HepG2 (cell line): Measurements from ENCODE around the gene AP2A2. TPM values are rescaled to one million over a fixed set of nuclear protein-coding genes. Genes with fewer than 3 reads are reported as not detected.

Experiments
- ATAC-seq: fragments of 200-7000 bp; cut with Tn5 transposase; 3 replicates; pipeline ENCODE4 v1.9.1; 2020; ENCODE audit warnings: mild to moderate bottlenecking, moderate library complexity
- BruUV-seq: library from RNA; stranded (reverse); fragments of 400-500 nt; replicated peaks from 2 replicates; lab custom pipeline; 2021; lab: Mats Ljungman, UMichigan
- CTCF ChIA-PET: fragments of 300-600 bp; formaldehyde crosslinking; extraction: SDS; loops from one replicate; lab custom pipeline; 2021; ENCODE audit warnings: low total read pairs, inconsistent platforms, low intra/inter-chr PET ratio; lab: Yijun Ruan, JAX
- POLR2A ChIA-PET: fragments of 350-600 bp; sonication (Branson Sonifier 250); formaldehyde crosslinking; loops from one replicate; lab custom pipeline; 2020; ENCODE audit warnings: antibody characterized with exemption, inconsistent platforms; lab: Yijun Ruan, JAX
- DNase-seq: peaks from one replicate; pipeline ENCODE4 v3.0.0-alpha.2; 2015; ENCODE audit warnings: low spot score
- FAIRE-seq: peaks from 3 replicates; lab custom pipeline; 2011; peaks lifted over from hg19 to GRCh38; lab: Jason Lieb, UNC
- H2AFZ ChIP-seq: one replicate; pipeline ENCODE4 v1.6.1; 2011; ENCODE audit warnings: low read length, inconsistent platforms
- H3K27ac ChIP-seq: fragments of 300-600 bp; 3 replicates; pipeline ENCODE4 v1.8.0; 2011; ENCODE audit warnings: mixed run types, mild to moderate bottlenecking, mixed read lengths, low read length, inconsistent platforms; ENCODE audit not compliant: insufficient read depth; ENCODE audit errors: extremely low read length
- H3K27me3 ChIP-seq, 2 experiments: fragments of 200-600 bp in 1 of 2; 2 replicates in 1 of 2; 3 replicates in 1 of 2; pipeline versions ENCODE4 v1.6.0 to v1.8.0; 2011; ENCODE audit warnings: low read length in 2 of 2, mild to moderate bottlenecking in 2 of 2, moderate library complexity in 2 of 2, inconsistent platforms in 1 of 2; ENCODE audit not compliant: insufficient read depth in 2 of 2, control insufficient read depth in 1 of 2
- H3K36me3 ChIP-seq, 2 experiments: fragments of 200-600 bp in 1 of 2; replicated peaks in 1 of 2; 2 replicates in 1 of 2; 3 replicates in 1 of 2; pipeline versions ENCODE4 v1.5.1 to v1.8.0; 2011; ENCODE audit warnings: low read length in 2 of 2, inconsistent platforms in 1 of 2; ENCODE audit not compliant: insufficient read depth in 2 of 2, control insufficient read depth in 1 of 2
- H3K4me1 ChIP-seq: 2 replicates; pipeline ENCODE4 v1.5.1; 2012; ENCODE audit warnings: low read length, inconsistent platforms; ENCODE audit not compliant: insufficient read depth
- H3K4me2 ChIP-seq: 2 replicates; pipeline ENCODE4 v1.6.0; 2011; ENCODE audit warnings: low read depth, low read length, inconsistent platforms
- H3K4me3 ChIP-seq, 3 experiments: fragments of 200-600 bp in 1 of 3; sonication (generic), shearing (Covaris generic) in 1 of 3; replicated peaks in 1 of 3; 2 replicates each; pipeline ENCODE4 v1.5.1; 2011 to 2016; ENCODE audit warnings: low read length in 3 of 3, inconsistent platforms in 2 of 3, low read depth in 2 of 3, mild to moderate bottlenecking in 2 of 3, control low read depth in 1 of 3, mixed read lengths in 1 of 3; ENCODE audit not compliant: insufficient read depth in 1 of 3
- H3K79me2 ChIP-seq: one replicate; pipeline ENCODE4 v1.6.1; 2011; ENCODE audit warnings: low read length, inconsistent platforms; ENCODE audit not compliant: insufficient read depth
- H3K9ac ChIP-seq: 2 replicates; pipeline ENCODE4 v1.6.0; 2011; ENCODE audit warnings: mild to moderate bottlenecking, low read depth, low read length, inconsistent platforms; ENCODE audit not compliant: insufficient read depth
- H3K9me3 ChIP-seq: 2 replicates; pipeline ENCODE4 v1.5.1; 2012; ENCODE audit warnings: mild to moderate bottlenecking, low read length
- H4K20me1 ChIP-seq: 2 replicates; pipeline ENCODE4 v1.6.0; 2011; ENCODE audit warnings: inconsistent platforms, mild to moderate bottlenecking, low read length, moderate library complexity; ENCODE audit not compliant: insufficient read depth
- AKAP8 ChIP-seq: sonication (generic); formaldehyde crosslinking; IDR thresholded peaks from 2 replicates; pipeline ENCODE4 v1.5.1; 2020; ENCODE audit warnings: mild to moderate bottlenecking, missing genetic modification reagents
- BORCS8-MEF2B ChIP-seq: sonication (generic); formaldehyde crosslinking; IDR thresholded peaks from 2 replicates; pipeline ENCODE4 v1.8.0; 2022; ENCODE audit warnings: mild to moderate bottlenecking, missing genetic modification reagents
- DMAP1 ChIP-seq: IDR thresholded peaks from 2 replicates; pipeline ENCODE4 v1.6.1; 2016
- GATAD2A ChIP-seq: IDR thresholded peaks from 2 replicates; pipeline ENCODE4 v1.6.1; 2016
- ISL2 ChIP-seq: sonication (generic); formaldehyde crosslinking; IDR thresholded peaks from 2 replicates; pipeline ENCODE4 v1.5.0; 2020; ENCODE audit warnings: missing genetic modification reagents
- KAT7 ChIP-seq: IDR thresholded peaks from 2 replicates; pipeline ENCODE4 v1.6.1; 2018; ENCODE audit warnings: borderline replicate concordance, missing compliant biosample characterization
- KMT2A ChIP-seq: sonication (generic); formaldehyde crosslinking; IDR thresholded peaks from 2 replicates; pipeline ENCODE4 v1.4.0; 2020; ENCODE audit warnings: missing genetic modification reagents
- MAZ ChIP-seq, 2 experiments: sonication (generic) in 1 of 2; formaldehyde crosslinking in 1 of 2; IDR thresholded peaks; 2 replicates each; pipeline versions ENCODE4 v1.5.0 to v1.6.1; 2012 to 2020; ENCODE audit warnings: low read depth in 2 of 2, mild to moderate bottlenecking in 2 of 2, borderline replicate concordance in 1 of 2, improper control_type of control experiment in 1 of 2, low read length in 1 of 2, missing genetic modification reagents in 1 of 2, moderate library complexity in 1 of 2
- NFATC3 ChIP-seq: sonication (generic); formaldehyde crosslinking; IDR thresholded peaks from 2 replicates; pipeline ENCODE4 v1.5.1; 2020; ENCODE audit warnings: mild to moderate bottlenecking, missing genetic modification reagents
- RXRA ChIP-seq: sonication (generic); formaldehyde crosslinking; IDR thresholded peaks from 2 replicates; pipeline ENCODE4 v1.5.1; 2020; ENCODE audit warnings: missing genetic modification reagents
- ZBTB3 ChIP-seq: sonication (generic); formaldehyde crosslinking; IDR thresholded peaks from 2 replicates; pipeline ENCODE4 v1.4.0; 2020; ENCODE audit warnings: low read depth, mild to moderate bottlenecking, moderate library complexity, missing genetic modification reagents, borderline replicate concordance
- ZEB1 ChIP-seq: IDR thresholded peaks from 2 replicates; pipeline ENCODE4 v1.6.1; 2012; ENCODE audit warnings: mild to moderate bottlenecking, low read depth, inconsistent platforms; ENCODE audit not compliant: insufficient replicate concordance
- ZFP1 ChIP-seq: IDR thresholded peaks from 2 replicates; pipeline ENCODE4 v1.6.1; 2016
- ZKSCAN1 ChIP-seq: fragments of 150-350 bp; IDR thresholded peaks from 2 replicates; pipeline ENCODE4 v1.6.1; 2014; ENCODE audit warnings: low read length
- ZNF101 ChIP-seq: sonication (generic); formaldehyde crosslinking; IDR thresholded peaks from 2 replicates; pipeline ENCODE4 v1.4.0; 2020; ENCODE audit warnings: mild to moderate bottlenecking, low read depth, missing genetic modification reagents, borderline replicate concordance
- ZNF564 ChIP-seq: sonication (generic); formaldehyde crosslinking; IDR thresholded peaks from 2 replicates; pipeline ENCODE4 v1.8.1; 2023; ENCODE audit warnings: mild to moderate bottlenecking, missing genetic modification reagents
- ZNF761 ChIP-seq: sonication (generic); formaldehyde crosslinking; conservative IDR thresholded peaks from 2 replicates; pipeline ENCODE4 v1.4.0; 2020; ENCODE audit warnings: mild to moderate bottlenecking, missing genetic modification reagents
- ZNF777 ChIP-seq: sonication (generic); formaldehyde crosslinking; IDR thresholded peaks from 2 replicates; pipeline ENCODE4 v1.4.0; 2020; ENCODE audit warnings: missing genetic modification reagents
- ZNF790 ChIP-seq: sonication (generic); formaldehyde crosslinking; IDR thresholded peaks from 2 replicates; pipeline ENCODE4 v1.8.0; 2022; ENCODE audit warnings: missing genetic modification reagents, mild to moderate bottlenecking, borderline replicate concordance
- WGBS: methylation state at CpG from one replicate; pipeline ENCODE4 v1.1.6; 2017; ENCODE audit warnings: low lambda C conversion rate; 5-methylcytosine and 5-hydroxymethylcytosine counted together
- in situ Hi-C: cut with HindIII; loops from 2 replicates; pipeline ENCODE4 v1.10.0; 2017; ENCODE audit warnings: low pct_unique_long_range_greater_than_20kb; ENCODE audit not compliant: extremely low pct_ligation_motif_present
- intact Hi-C: fragments of 100-400 bp; cut with micrococcal nuclease; formaldehyde crosslinking; loops from one replicate; pipeline ENCODE4 v1.10.0; 2022; ENCODE audit not compliant: unreplicated experiment
- polyA plus RNA-seq, 8 experiments: library from polyadenylated mRNA; depleted of rRNA in 3 of 8; stranded (reverse) in 7 of 8; unstranded in 1 of 8; fragments of >200 nt; fragmentation: Illumina TruSeq in 4 of 8; extraction: Trizol in 4 of 8; gene quantifications; 2 replicates each; pipeline versions ENCODE4 v1.2.1 to v1.2.3, GENCODE V29; 2011 to 2016; ENCODE audit warnings: low read depth in 4 of 8, missing spikeins in 1 of 8, mixed read lengths in 1 of 8; ENCODE audit not compliant: insufficient read depth in 1 of 8
- total RNA-seq, 5 experiments: library from RNA; depleted of rRNA; stranded (reverse); fragments of >200 nt; fragmentation: Illumina TruSeq; extraction: Trizol; gene quantifications; 2 replicates each; pipeline ENCODE4 v1.2.3, GENCODE V29; 2016; ENCODE audit warnings: low read depth in 1 of 5
- TF ChIP-seq, protein P1 (sequence below): sonication (generic); formaldehyde crosslinking; IDR thresholded peaks from 2 replicates; pipeline ENCODE4 v1.8.1; 2022; ENCODE audit warnings: mild to moderate bottlenecking, missing genetic modification reagents
- TF ChIP-seq, protein P2 (sequence below): sonication (generic); formaldehyde crosslinking; IDR thresholded peaks from 2 replicates; pipeline ENCODE4 v1.4.0; 2020; ENCODE audit warnings: missing genetic modification reagents
- TF ChIP-seq, protein P3 (sequence below): sonication (generic); formaldehyde crosslinking; IDR thresholded peaks from 2 replicates; pipeline ENCODE4 v1.4.0; 2020; ENCODE audit warnings: missing genetic modification reagents

The AP2A2 gene
- total and polyA plus RNA-seq, 2 of the 13 experiments (the other 11 are each of a cell fraction or from before 2014, with no cell fraction given), result 25.7 to 75.7 TPM

DNA sequence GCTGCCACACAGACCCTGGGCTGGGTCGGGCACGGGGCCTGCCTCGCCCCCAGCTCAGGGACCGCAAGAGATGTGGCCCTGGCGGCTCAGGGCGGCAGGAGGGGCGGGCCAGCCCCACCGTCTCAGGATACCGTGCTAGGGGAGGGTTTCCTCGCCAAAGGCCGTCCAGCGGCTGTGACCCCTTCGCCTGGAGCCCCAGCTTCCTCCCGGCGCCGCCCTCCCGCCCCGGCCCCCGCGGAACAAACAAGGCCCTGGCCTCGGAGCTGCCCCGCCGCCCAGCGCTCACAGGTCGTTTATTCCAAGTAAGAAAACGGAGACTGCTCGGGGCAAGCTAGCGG is 543 bp upstream of the AP2A2 start (continued):
- no peak for TF ChIP-seq KMT2A (CRISPR knock-in tag)
- TF ChIP-seq ZNF761 (CRISPR knock-in tag), result no peak
- TF ChIP-seq RXRA (CRISPR knock-in tag), result peak; percentile 20; the same call in 1 of the 2 replicates
- TF ChIP-seq ZKSCAN1, result no peak
- peak; percentile 22; the same call in 1 of the 2 replicates for TF ChIP-seq AKAP8
- no peak for TF ChIP-seq BORCS8-MEF2B (CRISPR knock-in tag)
- TF ChIP-seq ZFP1 (CRISPR knock-in tag), result no peak
- TF ChIP-seq ZNF564 (CRISPR knock-in tag), result no peak
- TF ChIP-seq ISL2 (CRISPR knock-in tag), result 0 out of 2 replicates have a peak, but pooled peaks have one; percentile 49
- no peak for TF ChIP-seq ZNF101
- no peak for TF ChIP-seq ZBTB3 (CRISPR knock-in tag)
- no peak for TF ChIP-seq KAT7

DNA sequence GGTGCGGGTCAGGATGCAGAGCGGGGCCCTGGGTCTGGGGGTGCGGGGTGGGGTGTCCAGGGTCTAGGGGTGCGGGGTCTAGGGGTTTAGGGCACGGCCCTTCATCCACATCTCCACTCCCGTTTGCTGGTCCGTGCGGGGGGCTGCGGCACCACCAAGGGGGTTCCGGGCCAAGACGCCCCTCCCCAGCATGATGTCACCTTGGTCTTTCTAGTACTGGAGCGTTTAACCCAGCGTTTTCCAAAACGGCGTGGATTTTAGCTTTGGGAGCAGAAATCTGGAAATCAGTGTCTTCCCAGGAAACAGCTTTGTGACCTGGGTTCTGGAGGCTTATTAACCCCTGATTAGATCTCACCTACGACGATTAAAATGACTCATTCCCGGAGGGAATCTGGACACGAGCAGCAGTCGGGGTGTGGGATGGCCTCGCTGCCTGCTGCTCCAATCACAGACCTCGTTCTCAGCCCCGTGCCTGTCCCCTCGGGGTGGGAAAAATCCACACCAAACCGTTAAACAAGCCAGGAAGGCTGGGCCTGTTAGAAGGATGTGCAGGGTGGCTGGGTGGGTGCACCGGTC is 759 bp downstream of the AP2A2 start:
- H3K27ac ChIP-seq, result peak overlapping the region; percentile 60
- peaks cover 49% of the 10 kb centered on the region for H3K79me2 ChIP-seq
- FAIRE-seq (no peak), ATAC-seq (no peak), DNase-seq (no peak)
- H3K27me3 ChIP-seq, result no peaks in the 10 kb centered on the region; a peak in 1 of 5 replicates
- TSS peak; percentile 61 for BruUV-seq
- in situ Hi-C loops (no loop called here), intact Hi-C loops (no loop called here)
- H3K9ac ChIP-seq, result peak overlapping the region; percentile 78
- H3K9me3 ChIP-seq, result no peaks in the 10 kb centered on the region
- WGBS, result 11% methylated on average over 7 of the region's 26 CpGs
- peak overlapping the region; percentile 88 for H3K4me2 ChIP-seq
- POLR2A ChIA-PET, result interaction anchor here (0.6 to 4.9 kb wide), 2 partner anchors 10 to 26 kb away, joined by 5 to 37 read pairs; no protein-coding TSS in a partner anchor
- H3K4me1 ChIP-seq, result peaks cover 85% of the 10 kb centered on the region
- CTCF ChIA-PET, result no interaction called here
- H4K20me1 ChIP-seq, result peaks cover 24% of the 10 kb centered on the region
- no peak overlapping the region for H2AFZ ChIP-seq
- H3K4me3 ChIP-seq, result peak overlapping the region; percentile 75 to 84 (median 79)
- peaks cover 6 to 10% of the 10 kb centered on the region in 2 experiments; a peak in 4 of 5 replicates for H3K36me3 ChIP-seq
- TF ChIP-seq ZNF777 (CRISPR knock-in tag), result no peak
- 0 out of 2 replicates have a peak, but pooled peaks have one; percentile 12 for TF ChIP-seq ZNF790
- TF ChIP-seq GATAD2A (CRISPR knock-in tag), result 0 out of 2 replicates have a peak, but pooled peaks have one; percentile 25
- TF ChIP-seq, protein P1, sequence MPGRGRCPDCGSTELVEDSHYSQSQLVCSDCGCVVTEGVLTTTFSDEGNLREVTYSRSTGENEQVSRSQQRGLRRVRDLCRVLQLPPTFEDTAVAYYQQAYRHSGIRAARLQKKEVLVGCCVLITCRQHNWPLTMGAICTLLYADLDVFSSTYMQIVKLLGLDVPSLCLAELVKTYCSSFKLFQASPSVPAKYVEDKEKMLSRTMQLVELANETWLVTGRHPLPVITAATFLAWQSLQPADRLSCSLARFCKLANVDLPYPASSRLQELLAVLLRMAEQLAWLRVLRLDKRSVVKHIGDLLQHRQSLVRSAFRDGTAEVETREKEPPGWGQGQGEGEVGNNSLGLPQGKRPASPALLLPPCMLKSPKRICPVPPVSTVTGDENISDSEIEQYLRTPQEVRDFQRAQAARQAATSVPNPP (CRISPR knock-in tag), result no peak
- TF ChIP-seq MAZ (IDR thresholded peaks at IDR 0.05; ENCODE audit: borderline replicate concordance, low read depth, low read length), result peak; percentile 18; the same call in 1 of the 2 replicates
- no peak for TF ChIP-seq MAZ (CRISPR knock-in tag; IDR thresholded peaks at IDR 0.05; ENCODE audit: low read depth)
- 0 out of 2 replicates have a peak, but pooled peaks have one; percentile 48 for TF ChIP-seq NFATC3 (CRISPR knock-in tag)
- TF ChIP-seq, protein P2, sequence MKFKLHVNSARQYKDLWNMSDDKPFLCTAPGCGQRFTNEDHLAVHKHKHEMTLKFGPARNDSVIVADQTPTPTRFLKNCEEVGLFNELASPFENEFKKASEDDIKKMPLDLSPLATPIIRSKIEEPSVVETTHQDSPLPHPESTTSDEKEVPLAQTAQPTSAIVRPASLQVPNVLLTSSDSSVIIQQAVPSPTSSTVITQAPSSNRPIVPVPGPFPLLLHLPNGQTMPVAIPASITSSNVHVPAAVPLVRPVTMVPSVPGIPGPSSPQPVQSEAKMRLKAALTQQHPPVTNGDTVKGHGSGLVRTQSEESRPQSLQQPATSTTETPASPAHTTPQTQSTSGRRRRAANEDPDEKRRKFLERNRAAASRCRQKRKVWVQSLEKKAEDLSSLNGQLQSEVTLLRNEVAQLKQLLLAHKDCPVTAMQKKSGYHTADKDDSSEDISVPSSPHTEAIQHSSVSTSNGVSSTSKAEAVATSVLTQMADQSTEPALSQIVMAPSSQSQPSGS (CRISPR knock-in tag), result peak; percentile 45; the same call in 1 of the 2 replicates
- peak; percentile 4; the same call in 1 of the 2 replicates for TF ChIP-seq DMAP1 (CRISPR knock-in tag)
- TF ChIP-seq ZEB1, result no peak
- TF ChIP-seq, protein P3, sequence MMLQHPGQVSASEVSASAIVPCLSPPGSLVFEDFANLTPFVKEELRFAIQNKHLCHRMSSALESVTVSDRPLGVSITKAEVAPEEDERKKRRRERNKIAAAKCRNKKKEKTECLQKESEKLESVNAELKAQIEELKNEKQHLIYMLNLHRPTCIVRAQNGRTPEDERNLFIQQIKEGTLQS (CRISPR knock-in tag), result 0 out of 2 replicates have a peak, but pooled peaks have one; percentile 15
